NCI-H2227 (cell line): ENCODE measurements around the gene MOGAT2.
A peak's percentile ranks its signal among the peaks of the same experiment; 100 is the strongest.
"Not testable (repeated sequence)": the region's sequence is repeated elsewhere in the genome, so short reads cannot be mapped to it uniquely, and the experiment has no call there.

Experiments
- DNase-seq: peaks from one replicate; lab custom pipeline; 2025; ENCODE audit not compliant: unreplicated experiment; lab: John Stamatoyannopoulos, UW

Gene MOGAT2

GRCh38 chr11:75718419-75719339, 1.0 kb downstream of the MOGAT2 start:
- DNase-seq: no peak

- no peak for DNase-seq
These were observed 2.0 kb downstream of the MOGAT2 start for GRCh38 chr11:75719340-75720239.

GRCh38 chr11:75720639-75721038, 3.0 kb downstream of the MOGAT2 start:
- no peak for DNase-seq

- no peak for DNase-seq
These were observed 4.4 kb downstream of the MOGAT2 start for GRCh38 chr11:75721852-75722668.

- no peak for DNase-seq
These were observed 5.0 kb downstream of the MOGAT2 start for GRCh38 chr11:75722669-75723042.

- peak; percentile 6 for DNase-seq
These were observed 8.1 kb downstream of the MOGAT2 start for GRCh38 chr11:75725547-75726320.

GRCh38 chr11:75728992-75729391, 11.4 kb downstream of the MOGAT2 start:
- no peak for DNase-seq

GRCh38 chr11:75731095-75731494, 13.5 kb downstream of the MOGAT2 start:
- no peak for DNase-seq

- DNase-seq: no peak
These were observed 15.4 kb downstream of the MOGAT2 start for GRCh38 chr11:75733071-75733430.

- DNase-seq: no peak
These were observed 15.9 kb downstream of the MOGAT2 start for GRCh38 chr11:75733431-75734107.

GRCh38 chr11:75734491-75735180, 17.0 kb downstream of the MOGAT2 start:
- DNase-seq: no peak

- DNase-seq: no peak
These were observed 17.7 kb downstream of the MOGAT2 start for GRCh38 chr11:75735181-75735845.

- no peak for DNase-seq
These were observed 19.7 kb downstream of the MOGAT2 start for GRCh38 chr11:75737314-75737713.

- no peak for DNase-seq
These were observed 23.0 kb downstream of the MOGAT2 start for GRCh38 chr11:75740681-75741080.

- DNase-seq: not testable (repeated sequence)
These were observed 25.5 kb downstream of the MOGAT2 start for GRCh38 chr11:75743159-75743558.

GRCh38 chr11:75743711-75744563, 26.3 kb downstream of the MOGAT2 start:
- DNase-seq: no peak

- no peak for DNase-seq
These were observed 28.2 kb downstream of the MOGAT2 start for GRCh38 chr11:75745807-75746206.
